ENCODE data around the gene GPLD1. TPM values are rescaled to one million over a fixed set of nuclear protein-coding genes. Genes with fewer than 3 reads are reported as not detected.
"Not testable (repeated sequence)": the region's sequence is repeated elsewhere in the genome, so short reads cannot be mapped to it uniquely, and the experiment has no call there.

Gene GPLD1
- total and polyA plus RNA-seq, 2 experiments from 2014 or later = 2.8 to 5.0 TPM

GRCh38 chr6:24425091-24425490, 64.3 kb downstream of the GPLD1 start:
- H3K9me2 ChIP-seq (replicated peaks; ENCODE audit: insufficient read depth) = no peaks in the 10 kb centered on the region
- WGBS (ENCODE audit: low lambda C conversion rate, missing lambda C conversion rate) = 92% methylated on average over 2 of the region's 2 CpGs
- no peak overlapping the region for H3K4me3 ChIP-seq
- no peak for DNase-seq (ENCODE audit: low spot score)
- TF ChIP-seq EZH2 (IDR thresholded peaks at IDR 0.05; ENCODE audit: borderline replicate concordance) (no peak), EZH2phosphoT487 (IDR thresholded peaks at IDR 0.05; ENCODE audit: low read depth, severe bottlenecking, unreplicated experiment) (no peak), CTCF (IDR thresholded peaks at IDR 0.05; ENCODE audit: poor library complexity) (no peak)
- H3K4me1 ChIP-seq (ENCODE audit: insufficient read depth) = peaks cover 4% of the 10 kb centered on the region
- H4K20me1 ChIP-seq (ENCODE audit: insufficient read depth, poor library complexity, severe bottlenecking) = no peaks in the 10 kb centered on the region
- H3K27ac ChIP-seq = no peak overlapping the region
- no peaks in the 10 kb centered on the region for H3K27me3 ChIP-seq
- H3K36me3 ChIP-seq (replicated peaks; ENCODE audit: insufficient read depth, low read depth) = peaks cover 3% of the 10 kb centered on the region
- no peak overlapping the region for H3K4me2 ChIP-seq
- H3K79me2 ChIP-seq = no peaks in the 10 kb centered on the region
- H2AFZ ChIP-seq = no peak overlapping the region
- H3K9me3 ChIP-seq (ENCODE audit: low read depth) = no peaks in the 10 kb centered on the region

GRCh38 chr6:24419526-24419925, 69.9 kb downstream of the GPLD1 start:
- Histone ChIP-seq H3K4me3 (no peak overlapping the region), H3K27me3 (no peaks in the 10 kb centered on the region), H3K27ac (no peak overlapping the region), H3K79me2 (no peaks in the 10 kb centered on the region), H3K36me3 (replicated peaks; ENCODE audit: insufficient read depth, low read depth) (peaks cover 3% of the 10 kb centered on the region), H2AFZ (no peak overlapping the region), H3K4me1 (ENCODE audit: insufficient read depth) (no peaks in the 10 kb centered on the region), H4K20me1 (ENCODE audit: insufficient read depth, poor library complexity, severe bottlenecking) (no peaks in the 10 kb centered on the region), H3K9me3 (ENCODE audit: low read depth) (no peaks in the 10 kb centered on the region), H3K4me2 (no peak overlapping the region), H3K9me2 (replicated peaks; ENCODE audit: insufficient read depth) (no peaks in the 10 kb centered on the region)
- DNase-seq (ENCODE audit: low spot score) = no peak
- TF ChIP-seq EZH2phosphoT487 (IDR thresholded peaks at IDR 0.05; ENCODE audit: low read depth, severe bottlenecking, unreplicated experiment) = no peak
- TF ChIP-seq CTCF (IDR thresholded peaks at IDR 0.05; ENCODE audit: poor library complexity) = no peak
- no peak for TF ChIP-seq EZH2 (IDR thresholded peaks at IDR 0.05; ENCODE audit: borderline replicate concordance)

- Histone ChIP-seq H2AFZ (no peak overlapping the region), H3K9me2 (replicated peaks; ENCODE audit: insufficient read depth) (no peaks in the 10 kb centered on the region), H3K27me3 (no peaks in the 10 kb centered on the region), H3K4me1 (ENCODE audit: insufficient read depth) (no peaks in the 10 kb centered on the region), H3K36me3 (replicated peaks; ENCODE audit: insufficient read depth, low read depth) (no peaks in the 10 kb centered on the region), H3K27ac (no peak overlapping the region), H3K4me2 (no peak overlapping the region), H4K20me1 (ENCODE audit: insufficient read depth, poor library complexity, severe bottlenecking) (no peaks in the 10 kb centered on the region), H3K9me3 (ENCODE audit: low read depth) (no peaks in the 10 kb centered on the region), H3K79me2 (peaks cover 4% of the 10 kb centered on the region), H3K4me3 (no peak overlapping the region)
- WGBS (ENCODE audit: low lambda C conversion rate, missing lambda C conversion rate) = 97% methylated on average over 4 of the region's 4 CpGs
- TF ChIP-seq CTCF (IDR thresholded peaks at IDR 0.05; ENCODE audit: poor library complexity) (no peak), EZH2phosphoT487 (IDR thresholded peaks at IDR 0.05; ENCODE audit: low read depth, severe bottlenecking, unreplicated experiment) (no peak), EZH2 (IDR thresholded peaks at IDR 0.05; ENCODE audit: borderline replicate concordance) (no peak)
- no peak for DNase-seq (ENCODE audit: low spot score)
These were observed 73.6 kb downstream of the GPLD1 start for GRCh38 chr6:24415753-24416152.

- H4K20me1 ChIP-seq (ENCODE audit: insufficient read depth, poor library complexity, severe bottlenecking); H3K27me3 ChIP-seq; H3K4me2 ChIP-seq; H3K79me2 ChIP-seq; H3K9me2 ChIP-seq (replicated peaks; ENCODE audit: insufficient read depth); H3K36me3 ChIP-seq (replicated peaks; ENCODE audit: insufficient read depth, low read depth); H3K4me3 ChIP-seq; H3K27ac ChIP-seq; DNase-seq (ENCODE audit: low spot score); H3K9me3 ChIP-seq (ENCODE audit: low read depth); H3K4me1 ChIP-seq (ENCODE audit: insufficient read depth); H2AFZ ChIP-seq: not testable (repeated sequence)
- 93% methylated on average over 8 of the region's 15 CpGs for WGBS (ENCODE audit: low lambda C conversion rate, missing lambda C conversion rate)
These were observed 74.8 kb downstream of the GPLD1 start for GRCh38 chr6:24414531-24414930.
